GM18511 (cell line): ENCODE measurements around the gene SPDYE6.
"Not testable (repeated sequence)": the region's sequence is repeated elsewhere in the genome, so short reads cannot be mapped to it uniquely, and the experiment has no call there.

Source experiments
- ATAC-seq: cut with Tn5 transposase; IDR thresholded peaks from one replicate; pipeline ENCODE4 v1.9.1; 2021; ENCODE audit warnings: mild to moderate bottlenecking, moderate library complexity; ENCODE audit not compliant: unreplicated experiment

SPDYE6 gene

DNA sequence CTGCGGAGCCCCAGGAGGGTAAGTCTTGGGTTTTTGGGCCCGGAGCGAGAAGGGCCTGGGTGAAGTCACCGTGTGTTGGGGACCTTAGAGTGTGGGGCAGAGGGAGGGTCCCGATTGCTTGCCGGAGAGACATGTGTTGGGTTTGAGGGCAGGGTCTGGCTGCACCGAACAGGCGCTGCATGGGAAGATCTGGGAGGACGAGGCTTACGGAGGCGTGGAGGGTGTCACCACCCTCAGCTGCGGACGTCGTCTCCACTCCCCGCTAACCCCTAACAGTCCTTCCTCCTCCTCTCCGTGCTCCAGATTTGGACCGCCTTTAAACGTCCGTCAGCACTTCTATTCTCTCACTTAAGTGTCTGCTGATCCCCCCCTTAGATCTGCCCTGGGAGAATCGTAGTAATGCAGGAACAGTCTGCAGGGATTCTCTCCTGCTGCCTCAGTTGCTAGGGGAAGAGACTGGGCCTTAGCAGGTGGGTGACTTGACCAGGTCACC lies 8.2 kb upstream of the SPDYE6 start:
- not testable (repeated sequence) for ATAC-seq

DNA sequence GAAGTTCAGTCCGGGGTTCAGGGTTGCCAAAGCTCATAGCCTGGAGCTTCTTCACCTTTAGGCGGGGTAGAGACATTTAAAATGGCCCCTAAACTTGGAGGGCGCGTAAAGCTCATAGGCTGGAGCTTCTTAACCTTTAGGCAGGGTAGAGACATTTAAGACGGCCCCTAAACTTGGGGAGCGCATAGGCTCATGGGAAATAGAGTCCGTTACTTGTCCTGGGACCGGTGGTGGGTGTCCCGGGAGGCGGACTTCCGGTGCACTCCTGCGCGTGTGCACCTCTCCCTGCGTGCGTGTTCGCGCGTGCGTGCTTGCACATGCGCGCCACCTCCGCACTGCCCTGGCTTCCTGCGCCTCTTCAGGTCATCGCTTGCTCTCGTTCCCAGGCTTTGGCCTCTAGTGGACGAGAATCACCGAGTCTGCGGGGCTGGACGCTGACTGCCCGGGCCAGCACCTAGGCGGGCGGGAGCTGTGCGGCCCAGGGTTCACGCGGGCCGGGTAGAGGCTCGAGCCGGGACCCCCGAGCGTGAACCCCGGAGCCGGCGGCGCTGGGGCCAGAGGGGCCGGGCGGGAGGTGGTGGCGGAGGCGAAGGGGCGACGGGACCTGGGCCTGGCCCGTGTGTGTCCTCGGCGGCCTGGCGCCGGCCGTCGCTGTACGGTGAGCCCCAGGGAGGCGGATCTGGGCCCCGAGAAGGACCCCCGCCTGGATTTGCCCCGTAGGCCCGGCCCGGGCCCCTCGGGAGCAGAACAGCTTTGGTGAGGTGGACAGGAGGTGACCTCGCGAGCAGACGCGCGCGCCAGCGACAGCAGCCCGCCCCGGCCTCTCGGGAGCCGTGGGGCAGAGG lies 7.5 kb upstream of the SPDYE6 start:
- peak; percentile 99 for ATAC-seq

DNA sequence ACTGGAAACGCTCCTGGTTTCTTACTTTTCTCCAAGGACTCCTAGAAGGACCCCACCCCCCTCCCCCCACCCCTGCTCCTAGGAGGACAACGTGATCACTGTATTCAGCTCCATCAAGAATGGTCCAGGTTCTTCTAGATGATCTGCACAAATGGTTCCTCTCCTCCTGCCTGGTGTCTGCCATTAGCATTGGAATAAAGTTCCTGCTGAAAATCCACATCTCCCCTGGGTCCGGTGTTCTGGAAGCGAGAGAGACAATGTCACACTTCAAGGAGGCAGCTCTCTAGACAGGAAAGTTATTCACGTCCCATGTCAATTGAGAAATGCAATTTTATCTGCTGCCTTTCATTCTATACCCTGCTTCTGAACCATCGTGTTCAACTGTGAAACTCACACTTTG lies 9.3 kb downstream of the SPDYE6 start:
- ATAC-seq = not testable (repeated sequence)

- ATAC-seq = not testable (repeated sequence)
These were observed 15.5 kb downstream of the SPDYE6 start for GRCh38 chr7:102340599-102341368.

- not testable (repeated sequence) for ATAC-seq
These were observed 18.8 kb downstream of the SPDYE6 start for GRCh38 chr7:102337420-102337819.

DNA sequence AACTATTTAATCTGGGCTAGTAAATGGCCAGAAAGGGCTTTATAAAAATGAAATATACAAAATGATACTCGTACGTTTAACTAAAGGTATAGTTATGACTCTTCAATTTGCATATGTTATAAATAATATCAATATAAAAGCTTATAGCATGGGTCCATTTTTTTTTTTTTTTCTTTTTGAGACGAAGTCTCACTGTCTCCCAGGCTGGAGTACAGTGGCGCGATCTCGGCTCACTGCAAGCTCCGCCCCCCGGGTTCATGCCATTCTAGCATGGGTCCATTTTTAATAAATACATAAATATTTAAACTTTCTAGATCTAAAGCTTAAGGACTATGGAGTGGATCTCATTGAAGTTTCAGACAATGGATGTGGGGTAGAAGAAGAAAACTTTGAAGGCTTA lies 19.2 kb downstream of the SPDYE6 start:
- ATAC-seq = not testable (repeated sequence)

GRCh38 chr7:102335574-102335973 lies 20.7 kb downstream of the SPDYE6 start:
- ATAC-seq = not testable (repeated sequence)

GRCh38 chr7:102330666-102331460 lies 25.4 kb downstream of the SPDYE6 start:
- not testable (repeated sequence) for ATAC-seq

- ATAC-seq = not testable (repeated sequence)
These were observed 26.9 kb downstream of the SPDYE6 start for GRCh38 chr7:102329366-102329765.

GRCh38 chr7:102328863-102329262 lies 27.4 kb downstream of the SPDYE6 start:
- not testable (repeated sequence) for ATAC-seq

DNA sequence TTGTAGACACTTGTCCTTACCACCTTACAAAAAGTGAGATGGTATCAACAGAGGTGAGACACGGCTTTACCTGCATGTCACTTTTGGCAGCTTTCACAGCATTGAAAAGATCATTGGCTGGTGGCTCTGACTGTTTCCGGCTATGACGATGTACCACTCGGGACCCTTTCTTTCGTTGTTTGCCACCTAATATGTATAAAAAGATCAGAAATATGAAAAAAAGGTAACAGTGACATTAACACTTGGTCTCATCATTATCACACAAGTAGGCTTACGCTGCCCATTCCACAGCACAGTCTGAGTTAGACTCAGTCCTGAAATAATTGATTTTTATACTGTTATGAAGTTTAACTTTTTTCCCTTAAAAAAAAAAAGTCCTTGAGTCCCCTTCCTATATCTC lies 29.1 kb downstream of the SPDYE6 start:
- ATAC-seq = not testable (repeated sequence)

GRCh38 chr7:102326157-102326889 lies 29.9 kb downstream of the SPDYE6 start:
- ATAC-seq = no peak

DNA sequence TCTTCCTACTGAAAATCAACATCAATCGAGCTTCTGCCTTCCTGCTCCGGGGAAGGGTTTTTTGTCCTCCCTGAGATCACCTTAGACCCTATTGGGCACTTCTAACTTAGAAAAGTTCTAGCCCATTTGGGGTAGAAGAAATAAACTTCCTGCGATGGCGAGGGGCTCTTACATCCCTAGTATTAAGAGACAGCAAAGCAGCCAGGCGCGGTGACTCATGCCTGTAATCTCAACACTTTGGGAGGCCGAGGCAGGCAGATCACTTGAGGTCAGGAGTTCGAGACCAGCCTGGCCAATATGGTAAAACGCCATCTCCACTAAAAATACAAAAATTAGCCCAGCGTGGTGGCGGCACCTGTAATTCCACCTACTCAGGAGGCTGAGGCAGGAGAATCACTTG lies 31.1 kb downstream of the SPDYE6 start:
- not testable (repeated sequence) for ATAC-seq

DNA sequence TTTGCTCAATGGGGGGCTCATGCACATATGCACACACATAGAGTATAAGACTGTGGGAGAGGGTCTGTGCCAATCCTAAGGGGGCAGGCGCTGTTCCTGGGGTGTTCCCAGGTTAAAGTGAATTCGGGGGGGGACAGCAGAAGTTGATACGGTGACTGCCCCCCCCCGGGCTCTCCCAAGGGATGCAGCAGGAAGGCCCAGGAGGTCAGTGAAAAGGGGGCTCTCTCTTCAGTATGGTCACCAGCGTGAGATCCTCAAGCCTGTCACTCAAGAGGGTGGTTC lies 32.4 kb downstream of the SPDYE6 start:
- ATAC-seq = no peak

GRCh38 chr7:102322202-102322715 lies 34.0 kb downstream of the SPDYE6 start:
- no peak for ATAC-seq

DNA sequence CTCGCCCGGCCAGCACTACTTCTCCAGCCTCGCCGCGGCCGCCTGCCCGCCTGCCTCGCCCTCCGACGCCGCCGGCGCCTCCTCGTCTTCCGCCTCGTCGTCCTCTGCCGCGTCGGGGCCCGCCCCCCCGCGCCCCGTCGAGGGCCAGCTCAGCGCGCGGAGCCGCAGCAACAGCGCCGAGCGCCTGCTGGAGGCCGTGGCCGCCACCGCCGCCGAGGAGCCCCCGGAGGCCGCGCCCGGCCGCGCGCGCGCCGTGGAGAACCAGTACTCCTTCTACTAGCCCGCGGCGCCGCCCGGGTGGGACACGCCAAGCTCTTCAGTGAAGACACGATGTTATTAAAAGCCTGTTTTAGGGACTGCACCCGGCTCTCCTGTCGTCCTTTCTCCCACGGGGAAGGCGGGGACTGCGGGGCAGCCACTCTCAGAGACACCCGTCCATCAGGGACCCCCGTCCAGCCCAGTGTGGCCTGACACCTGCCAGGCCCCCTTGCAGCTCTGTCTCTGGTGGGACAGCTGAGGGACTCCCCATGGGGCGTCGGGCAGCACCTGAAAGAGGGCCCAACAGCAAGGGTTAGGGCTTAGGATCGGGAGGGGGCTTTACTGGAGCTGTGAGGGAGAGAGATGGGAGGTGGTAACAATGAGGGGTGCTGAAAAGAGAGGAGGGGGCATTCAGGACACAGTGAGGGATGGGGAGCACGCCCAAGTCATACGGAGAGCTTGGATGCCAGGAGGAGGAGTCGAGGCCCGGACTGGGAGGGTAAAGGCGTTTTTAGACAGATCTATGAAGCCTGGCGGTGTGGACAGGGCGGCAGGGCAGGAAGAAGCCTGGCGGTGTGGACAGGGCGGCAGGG lies 34.7 kb downstream of the SPDYE6 start:
- ATAC-seq = no peak

DNA sequence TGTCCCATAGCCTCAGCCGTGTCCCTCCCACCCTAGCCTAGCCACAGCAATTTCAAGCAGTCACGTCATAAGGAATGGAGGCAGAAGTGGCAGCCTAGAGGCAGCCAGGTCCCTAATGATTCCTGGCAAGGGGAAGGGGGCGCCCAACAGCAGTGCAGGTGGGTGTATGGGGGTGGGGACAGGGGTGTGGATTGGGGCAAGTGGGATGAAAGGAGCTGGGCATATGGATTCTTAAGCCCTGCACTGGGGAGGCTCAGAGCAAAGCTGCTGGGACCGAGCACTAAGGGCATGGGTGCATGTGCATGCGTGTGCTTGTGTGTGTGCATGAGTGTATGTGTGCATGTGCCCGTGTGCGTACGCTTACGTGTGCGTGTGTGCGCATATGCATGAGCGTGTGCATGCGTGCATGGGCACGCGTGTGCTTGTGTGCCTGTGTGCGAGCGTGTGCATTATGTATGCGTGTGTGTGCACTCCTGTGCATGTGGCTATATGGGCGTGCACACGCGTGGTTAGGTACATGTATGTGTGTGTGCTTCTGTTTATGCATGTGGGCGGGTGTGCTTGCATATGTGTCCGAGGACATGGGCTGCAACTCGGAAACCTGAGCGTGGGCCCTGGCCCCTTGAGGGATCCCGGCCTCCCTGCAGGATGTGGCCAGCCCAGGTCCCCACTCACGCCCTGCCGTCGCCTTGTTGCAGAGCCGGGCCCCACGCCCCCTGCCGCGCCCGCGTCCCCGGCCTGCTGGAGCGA lies 35.5 kb downstream of the SPDYE6 start:
- ATAC-seq = no peak

- no peak for ATAC-seq
These were observed 36.1 kb downstream of the SPDYE6 start for GRCh38 chr7:102320181-102320580.

- ATAC-seq = no peak
These were observed 36.6 kb downstream of the SPDYE6 start for GRCh38 chr7:102319671-102320070.
